Thyroid gland (tissue), 4 donors: ENCODE measurements around the gene OLFML2B.

Experiments used
- POLR2A ChIP-seq, 2 donors: fragments of 450-650 bp; IDR thresholded peaks; one replicate each; pipeline ENCODE4 v1.6.1; 2017; ENCODE audit warnings: antibody characterized with exemption in 2 of 2, mild to moderate bottlenecking in 2 of 2, moderate library complexity in 1 of 2
- TF ChIP-seq, protein P1 (sequence below), 6 experiments: fragments of 200-600 bp in 3 of 6; fragments of 450-650 bp in 3 of 6; sonication (generic) in 3 of 6; IDR thresholded peaks; one replicate each; pipeline ENCODE4 v1.5.1; 2016 to 2019; ENCODE audit warnings: antibody characterized with exemption in 6 of 6, mild to moderate bottlenecking in 2 of 6, inconsistent platforms in 1 of 6, moderate library complexity in 1 of 6

DNA sequence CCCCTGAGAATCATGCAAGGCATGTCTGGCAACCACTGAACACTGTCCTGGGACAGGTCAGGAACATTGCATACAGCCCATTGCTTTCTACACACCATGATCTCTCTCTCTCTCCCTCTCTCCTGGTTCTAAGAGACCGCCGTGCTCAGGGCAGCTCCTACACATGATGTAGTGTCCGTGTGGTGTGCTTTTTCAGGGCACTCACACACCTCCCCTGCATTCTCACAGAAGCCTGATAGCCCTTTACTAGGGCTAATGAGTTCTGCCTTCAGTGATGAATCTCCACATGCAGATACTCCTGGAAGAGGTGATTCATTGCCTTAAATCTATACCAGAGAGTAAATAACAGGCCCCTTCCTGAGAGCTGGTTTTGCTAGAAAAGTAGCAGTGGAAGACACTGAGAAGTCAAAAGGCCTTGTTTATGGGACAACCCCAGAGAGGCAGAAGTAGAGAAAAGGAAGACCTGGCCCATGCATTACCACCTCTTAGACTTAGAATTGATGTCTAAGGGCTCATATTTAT lies 7.2 kb upstream of the OLFML2B start:
- TF ChIP-seq, protein P1, sequence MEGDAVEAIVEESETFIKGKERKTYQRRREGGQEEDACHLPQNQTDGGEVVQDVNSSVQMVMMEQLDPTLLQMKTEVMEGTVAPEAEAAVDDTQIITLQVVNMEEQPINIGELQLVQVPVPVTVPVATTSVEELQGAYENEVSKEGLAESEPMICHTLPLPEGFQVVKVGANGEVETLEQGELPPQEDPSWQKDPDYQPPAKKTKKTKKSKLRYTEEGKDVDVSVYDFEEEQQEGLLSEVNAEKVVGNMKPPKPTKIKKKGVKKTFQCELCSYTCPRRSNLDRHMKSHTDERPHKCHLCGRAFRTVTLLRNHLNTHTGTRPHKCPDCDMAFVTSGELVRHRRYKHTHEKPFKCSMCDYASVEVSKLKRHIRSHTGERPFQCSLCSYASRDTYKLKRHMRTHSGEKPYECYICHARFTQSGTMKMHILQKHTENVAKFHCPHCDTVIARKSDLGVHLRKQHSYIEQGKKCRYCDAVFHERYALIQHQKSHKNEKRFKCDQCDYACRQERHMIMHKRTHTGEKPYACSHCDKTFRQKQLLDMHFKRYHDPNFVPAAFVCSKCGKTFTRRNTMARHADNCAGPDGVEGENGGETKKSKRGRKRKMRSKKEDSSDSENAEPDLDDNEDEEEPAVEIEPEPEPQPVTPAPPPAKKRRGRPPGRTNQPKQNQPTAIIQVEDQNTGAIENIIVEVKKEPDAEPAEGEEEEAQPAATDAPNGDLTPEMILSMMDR (IDR thresholded peaks at IDR 0.05): no peak
- TF ChIP-seq POLR2A (IDR thresholded peaks at IDR 0.05): no peak
